IPS-20b (cell line): ENCODE data around the gene STING1.

ENCODE experiments used
- H3K27ac ChIP-seq: one replicate; pipeline ENCODE4 v1.5.1; 2013; ENCODE audit warnings: low read length
- H3K27me3 ChIP-seq: 2 replicates; pipeline ENCODE4 v1.6.1; 2013; ENCODE audit warnings: mild to moderate bottlenecking, low read length, inconsistent platforms; ENCODE audit not compliant: insufficient read depth
- H3K36me3 ChIP-seq: 2 replicates; pipeline ENCODE4 v1.6.1; 2013; ENCODE audit warnings: low read depth, mild to moderate bottlenecking, inconsistent platforms, low read length, moderate library complexity; ENCODE audit not compliant: insufficient read depth
- H3K4me1 ChIP-seq: 2 replicates; pipeline ENCODE4 v1.6.1; 2013; ENCODE audit warnings: mild to moderate bottlenecking, control low read depth, inconsistent platforms, low read length, moderate library complexity; ENCODE audit not compliant: insufficient read depth
- H3K4me3 ChIP-seq: 2 replicates; pipeline ENCODE4 v1.5.1; 2013; ENCODE audit warnings: mild to moderate bottlenecking, low read length, inconsistent platforms
- H3K9ac ChIP-seq: 2 replicates; pipeline ENCODE4 v1.6.1; 2013; ENCODE audit warnings: low read depth, mild to moderate bottlenecking, inconsistent platforms, low read length, moderate library complexity
- H3K9me3 ChIP-seq: 2 replicates; pipeline ENCODE4 v1.6.1; 2013; ENCODE audit warnings: mild to moderate bottlenecking, low read depth, low read length, inconsistent platforms; ENCODE audit not compliant: insufficient read depth

STING1 gene

GRCh38 chr5:139460455-139460854 lies 22.1 kb downstream of the STING1 start:
- Histone ChIP-seq H3K9me3 (no peaks in the 10 kb centered on the region), H3K36me3 (no peaks in the 10 kb centered on the region), H3K4me3 (no peak overlapping the region), H3K9ac (no peak overlapping the region), H3K27me3 (no peaks in the 10 kb centered on the region), H3K27ac (no peak overlapping the region), H3K4me1 (peaks cover 10% of the 10 kb centered on the region)

GRCh38 chr5:139459451-139459934 lies 23.1 kb downstream of the STING1 start:
- Histone ChIP-seq H3K36me3 (no peaks in the 10 kb centered on the region), H3K9me3 (no peaks in the 10 kb centered on the region), H3K9ac (no peak overlapping the region), H3K4me1 (peaks cover 10% of the 10 kb centered on the region), H3K27ac (no peak overlapping the region), H3K4me3 (no peak overlapping the region), H3K27me3 (no peaks in the 10 kb centered on the region)

GRCh38 chr5:139458580-139459407 lies 23.8 kb downstream of the STING1 start:
- H3K36me3 ChIP-seq: no peaks in the 10 kb centered on the region
- no peaks in the 10 kb centered on the region for H3K9me3 ChIP-seq
- H3K4me1 ChIP-seq: peaks cover 10% of the 10 kb centered on the region
- H3K4me3 ChIP-seq: no peak overlapping the region
- H3K27me3 ChIP-seq: no peaks in the 10 kb centered on the region
- no peak overlapping the region for H3K27ac ChIP-seq
- no peak overlapping the region for H3K9ac ChIP-seq

- no peaks in the 10 kb centered on the region for H3K27me3 ChIP-seq
- no peak overlapping the region for H3K9ac ChIP-seq
- no peak overlapping the region for H3K4me3 ChIP-seq
- H3K27ac ChIP-seq: no peak overlapping the region
- H3K36me3 ChIP-seq: no peaks in the 10 kb centered on the region
- H3K4me1 ChIP-seq: peaks cover 8% of the 10 kb centered on the region
- no peaks in the 10 kb centered on the region for H3K9me3 ChIP-seq
Observed at GRCh38 chr5:139457653-139458306, 24.8 kb downstream of the STING1 start.

GRCh38 chr5:139457241-139457640 lies 25.3 kb downstream of the STING1 start:
- Histone ChIP-seq H3K9me3 (no peaks in the 10 kb centered on the region), H3K27ac (no peak overlapping the region), H3K9ac (no peak overlapping the region), H3K36me3 (no peaks in the 10 kb centered on the region), H3K4me3 (no peak overlapping the region), H3K4me1 (peaks cover 4% of the 10 kb centered on the region), H3K27me3 (no peaks in the 10 kb centered on the region)

GRCh38 chr5:139456776-139457175 lies 25.8 kb downstream of the STING1 start:
- no peaks in the 10 kb centered on the region for H3K36me3 ChIP-seq
- H3K27ac ChIP-seq: no peak overlapping the region
- no peaks in the 10 kb centered on the region for H3K9me3 ChIP-seq
- no peaks in the 10 kb centered on the region for H3K4me1 ChIP-seq
- H3K4me3 ChIP-seq: no peak overlapping the region
- no peaks in the 10 kb centered on the region for H3K27me3 ChIP-seq
- no peak overlapping the region for H3K9ac ChIP-seq

GRCh38 chr5:139454568-139455290 lies 27.8 kb downstream of the STING1 start:
- no peak overlapping the region for H3K27ac ChIP-seq

GRCh38 chr5:139453683-139454567 lies 28.6 kb downstream of the STING1 start:
- H3K9ac ChIP-seq: no peak overlapping the region
- no peak overlapping the region for H3K27ac ChIP-seq
- H3K27me3 ChIP-seq: no peaks in the 10 kb centered on the region
- H3K9me3 ChIP-seq: no peaks in the 10 kb centered on the region
- no peaks in the 10 kb centered on the region for H3K4me1 ChIP-seq
- H3K4me3 ChIP-seq: no peak overlapping the region
- H3K36me3 ChIP-seq: no peaks in the 10 kb centered on the region

More at GRCh38 chr5:139454568-139455290, 27.8 kb downstream of the STING1 start:
- Histone ChIP-seq H3K4me1 (no peaks in the 10 kb centered on the region), H3K27me3 (no peaks in the 10 kb centered on the region), H3K9ac (no peak overlapping the region), H3K36me3 (no peaks in the 10 kb centered on the region), H3K4me3 (no peak overlapping the region), H3K9me3 (no peaks in the 10 kb centered on the region)

GRCh38 chr5:139451878-139452660 lies 30.5 kb downstream of the STING1 start:
- Histone ChIP-seq H3K27me3 (no peaks in the 10 kb centered on the region), H3K9ac (no peak overlapping the region), H3K4me3 (no peak overlapping the region), H3K36me3 (no peaks in the 10 kb centered on the region), H3K4me1 (no peaks in the 10 kb centered on the region), H3K27ac (no peak overlapping the region), H3K9me3 (no peaks in the 10 kb centered on the region)

- Histone ChIP-seq H3K9ac (no peak overlapping the region), H3K4me3 (no peak overlapping the region), H3K9me3 (no peaks in the 10 kb centered on the region), H3K4me1 (no peaks in the 10 kb centered on the region), H3K27ac (no peak overlapping the region), H3K36me3 (no peaks in the 10 kb centered on the region), H3K27me3 (no peaks in the 10 kb centered on the region)
Observed at GRCh38 chr5:139451176-139451575, 31.4 kb downstream of the STING1 start.
